HG02885 (cell line): ENCODE measurements around the gene IFNG.

ENCODE experiments used
- ATAC-seq: cut with Tn5 transposase; IDR thresholded peaks from one replicate; pipeline ENCODE4 v1.9.1; 2021; ENCODE audit warnings: mild to moderate bottlenecking; ENCODE audit not compliant: unreplicated experiment, poor library complexity

IFNG gene

GRCh38 chr12:68169213-68169889 is 9.8 kb upstream of the IFNG start:
- no peak for ATAC-seq

- no peak for ATAC-seq
Measured at GRCh38 chr12:68166317-68166831, 6.8 kb upstream of the IFNG start.

GRCh38 chr12:68163560-68164081 is 4.1 kb upstream of the IFNG start:
- peak; percentile 73 for ATAC-seq

DNA sequence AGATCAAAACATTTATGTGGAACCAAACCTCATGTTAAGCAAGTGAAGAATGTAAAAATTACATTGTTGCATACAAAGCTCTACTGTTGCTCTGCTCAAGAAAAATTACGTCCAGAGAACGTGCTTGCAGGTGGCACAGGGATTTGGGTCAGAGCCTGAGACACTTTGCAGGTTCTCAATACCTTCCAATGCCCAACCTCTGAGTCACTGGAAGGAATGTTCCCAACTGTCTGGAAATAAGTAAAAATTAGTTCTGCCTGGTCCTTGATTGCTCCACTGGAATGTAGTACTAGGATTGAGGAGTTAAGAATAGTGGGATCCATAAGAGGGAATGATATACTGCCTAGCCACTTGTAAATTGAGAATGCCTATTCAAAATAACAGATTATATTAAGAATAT is 2.8 kb upstream of the IFNG start:
- no peak for ATAC-seq

GRCh38 chr12:68158432-68158831 is 1.1 kb downstream of the IFNG start:
- no peak for ATAC-seq

DNA sequence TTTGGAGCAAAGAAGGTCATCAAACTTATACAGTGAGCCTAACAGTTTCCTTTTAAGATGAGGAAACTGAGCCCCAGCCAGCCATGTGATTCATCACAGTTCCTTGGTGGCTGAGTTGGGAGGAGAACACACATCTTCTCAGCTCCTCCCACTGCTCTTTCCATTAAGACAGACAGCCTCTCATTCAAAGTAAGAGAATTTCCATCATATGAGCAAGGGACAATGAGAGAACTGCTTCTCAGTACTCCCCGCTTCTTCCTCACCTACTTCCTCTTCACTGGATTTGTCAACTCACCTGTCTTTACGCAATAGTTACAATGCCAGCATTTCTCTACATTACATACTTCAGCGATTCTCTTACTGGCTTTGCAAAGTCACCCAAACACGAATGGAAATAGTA is 2.2 kb downstream of the IFNG start:
- ATAC-seq: no peak

DNA sequence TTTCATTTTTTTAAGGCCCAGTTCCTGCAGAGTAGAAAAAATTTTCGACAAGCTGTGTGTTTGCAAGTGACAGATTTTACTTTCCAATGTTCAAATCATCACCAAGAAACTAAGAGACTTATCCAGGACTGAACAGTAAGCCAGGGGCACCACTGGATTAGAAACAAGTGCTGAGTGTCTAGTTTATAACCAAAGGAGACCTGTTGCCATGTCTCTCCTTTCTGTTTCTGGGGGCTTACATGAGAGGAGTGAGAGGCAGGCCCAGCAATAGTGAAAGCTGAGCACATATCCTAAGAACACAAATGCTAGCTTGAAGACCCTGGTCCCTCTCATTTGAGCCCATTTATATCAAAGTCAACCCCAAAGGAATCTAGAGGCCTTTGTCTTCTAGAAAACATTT is 2.9 kb downstream of the IFNG start:
- ATAC-seq: no peak

- no peak for ATAC-seq
Measured at GRCh38 chr12:68154779-68155178, 4.8 kb downstream of the IFNG start.

- ATAC-seq: no peak
Measured at GRCh38 chr12:68148261-68148951, 11.1 kb downstream of the IFNG start.

GRCh38 chr12:68140556-68140955 is 19.0 kb downstream of the IFNG start:
- no peak for ATAC-seq

GRCh38 chr12:68139941-68140340 is 19.6 kb downstream of the IFNG start:
- no peak for ATAC-seq

GRCh38 chr12:68139001-68139400 is 20.5 kb downstream of the IFNG start:
- no peak for ATAC-seq

DNA sequence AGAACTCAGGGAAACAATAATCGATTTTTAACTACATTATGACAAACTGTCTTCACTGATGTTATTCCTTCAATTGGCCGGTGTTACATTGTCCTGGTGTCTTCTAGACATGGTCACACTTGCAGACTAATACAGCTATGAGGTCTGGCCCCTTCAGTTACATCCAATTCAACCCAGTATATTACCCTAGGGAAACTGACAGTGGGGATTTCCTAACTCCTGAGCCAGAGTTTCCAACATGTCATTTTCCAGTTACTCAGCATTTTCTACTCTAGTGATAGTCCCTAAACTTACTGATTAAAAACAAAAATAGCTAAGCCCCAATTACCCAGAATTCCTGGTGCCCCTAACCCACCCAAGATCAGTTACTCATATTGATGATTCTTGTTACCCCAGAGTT is 21.1 kb downstream of the IFNG start:
- no peak for ATAC-seq

DNA sequence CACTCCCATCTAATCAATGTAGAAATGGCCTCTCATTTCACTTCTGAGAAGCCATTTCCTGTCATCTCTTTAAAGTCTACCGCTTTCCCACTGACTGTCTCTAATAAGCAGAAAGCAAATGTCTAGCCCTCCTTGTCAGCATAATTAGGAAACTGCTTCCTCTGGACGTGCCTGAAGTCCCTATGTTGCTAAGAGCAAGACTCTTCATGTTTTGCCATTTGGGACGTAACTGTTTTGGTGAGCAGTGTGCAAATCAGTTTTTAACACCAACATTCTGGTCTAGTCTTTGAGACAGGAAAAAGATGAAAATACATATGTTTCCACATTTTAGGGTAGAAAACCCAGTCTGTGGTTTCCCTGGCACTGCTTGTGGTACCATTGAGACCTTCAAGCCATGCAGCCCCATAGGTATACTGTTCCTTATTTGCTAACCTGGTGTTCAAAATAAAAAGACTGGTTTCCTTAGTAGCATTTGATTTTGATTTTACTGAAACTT is 22.2 kb downstream of the IFNG start:
- ATAC-seq: no peak

GRCh38 chr12:68135520-68135919 is 24.0 kb downstream of the IFNG start:
- no peak for ATAC-seq

DNA sequence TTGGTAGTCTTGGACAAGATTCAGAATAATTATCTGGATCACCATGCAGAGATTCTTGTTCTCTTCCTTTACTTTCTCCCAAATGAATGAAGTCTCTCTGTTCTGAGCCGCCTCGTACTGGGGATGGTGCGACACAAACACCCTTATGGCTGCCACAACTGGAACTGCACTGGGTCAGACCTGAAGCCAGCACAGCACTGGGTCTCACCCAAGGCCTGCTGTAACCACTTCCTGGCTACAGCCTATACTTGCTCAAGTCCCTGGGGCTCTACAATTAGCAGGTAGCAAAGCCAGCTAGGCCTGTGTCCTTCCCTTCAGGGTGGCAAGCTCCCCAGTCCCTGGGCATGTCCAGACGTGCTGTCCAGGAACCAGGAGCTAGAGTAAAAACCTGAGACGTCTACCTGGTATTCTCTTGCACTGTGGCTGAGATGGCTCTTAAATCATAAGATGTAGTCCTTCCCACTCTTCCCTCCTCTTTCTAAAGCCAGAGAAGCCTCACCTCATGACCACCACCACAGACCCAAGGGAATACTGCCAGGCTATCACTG is 27.6 kb downstream of the IFNG start:
- no peak for ATAC-seq

- no peak for ATAC-seq
Measured at GRCh38 chr12:68129979-68130378, 29.6 kb downstream of the IFNG start.

DNA sequence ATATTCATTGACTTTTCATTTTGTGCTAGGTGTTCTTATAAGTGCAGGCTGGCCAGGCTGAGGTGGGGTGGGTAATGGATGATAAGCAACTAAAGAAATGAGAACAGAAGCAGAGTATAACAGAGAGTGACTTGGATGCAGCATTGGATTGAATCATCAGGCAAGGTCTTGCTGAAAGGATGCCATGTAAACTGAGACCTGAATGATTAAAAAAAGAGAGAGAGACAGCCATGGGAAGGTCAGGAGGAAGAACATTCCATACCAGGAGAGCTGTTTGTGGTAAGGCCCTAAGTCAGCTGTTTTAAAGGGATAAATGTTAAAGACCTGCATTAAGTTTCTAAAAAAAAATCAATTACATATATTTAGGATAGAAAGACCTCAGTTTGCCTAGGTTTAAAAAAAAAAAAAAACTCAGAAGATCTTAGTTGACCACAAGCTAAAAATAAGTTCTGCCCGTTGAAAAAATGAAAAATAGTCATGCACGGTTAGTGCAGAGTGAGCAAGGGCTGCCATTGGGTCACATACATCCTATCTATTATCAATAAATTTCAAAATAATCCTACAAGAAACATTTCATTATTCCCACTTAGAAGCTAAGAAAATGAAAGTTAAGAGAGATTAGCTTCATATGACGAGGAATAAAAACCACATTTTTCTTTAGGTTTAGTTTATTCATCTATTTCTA is 37.2 kb downstream of the IFNG start:
- ATAC-seq: no peak

DNA sequence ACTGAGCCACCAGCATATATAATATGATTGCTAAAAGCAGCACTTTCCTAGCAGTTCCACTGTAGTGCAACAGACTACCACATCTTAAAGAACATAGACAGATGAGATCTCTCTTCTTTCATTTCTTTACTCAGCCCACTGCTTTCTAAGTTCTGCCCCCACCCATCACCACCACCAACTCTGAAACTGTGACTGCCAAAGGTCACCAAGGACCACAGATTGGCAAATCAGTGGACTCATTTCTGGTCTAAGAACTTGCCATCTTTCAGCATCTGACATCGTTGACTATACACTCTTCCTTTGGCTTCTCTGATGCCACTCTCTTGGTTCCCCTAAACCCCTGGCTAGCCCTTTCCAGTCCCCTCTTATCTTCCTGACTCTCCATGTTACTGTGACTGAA is 38.4 kb downstream of the IFNG start:
- ATAC-seq: no peak

- peak; percentile 92 for ATAC-seq
Measured at GRCh38 chr12:68119724-68120211, 39.8 kb downstream of the IFNG start.
